ENCODE data around the gene SLIT3.

GRCh38 chr5:169307646-169308045 lies 6.7 kb upstream of the SLIT3 start:
- TF ChIP-seq CTCF (IDR thresholded peaks at IDR 0.05 in 2 of 3, conservative IDR thresholded peaks at IDR 0.05 in 1 of 3; ENCODE audit: control insufficient read depth in 2 of 3, extremely low read depth in 1 of 3, insufficient read depth in 1 of 3, low read depth in 3 of 3, low read length in 3 of 3) (no peak), GABPA (IDR thresholded peaks at IDR 0.05; ENCODE audit: low read depth) (no peak), POLR2A (IDR thresholded peaks at IDR 0.05; ENCODE audit: low read depth, low read length) (no peak)
